OCI-LY7 (cell line): ENCODE results near the gene SEMA6D.

ENCODE experiments used
- EZH2phosphoT487 ChIP-seq: fragments of 200-600 bp; sonication (generic); IDR thresholded peaks from 2 replicates; pipeline ENCODE4 v1.6.1; 2018; ENCODE audit warnings: low read depth, borderline replicate concordance, mild to moderate bottlenecking, mixed run types, antibody characterized with exemption, low read length, moderate library complexity, mixed read lengths
- TF ChIP-seq, protein P1 (sequence below): fragments of 200-600 bp; sonication (generic); conservative IDR thresholded peaks from 2 replicates; pipeline ENCODE4 v1.5.1; 2014; ENCODE audit warnings: mild to moderate bottlenecking, antibody characterized with exemption, low read length, moderate library complexity, mixed read lengths

GRCh38 chr15:47716516-47716915, 789 bp upstream of the SEMA6D start:
- no peak for TF ChIP-seq EZH2phosphoT487
- TF ChIP-seq, protein P1, sequence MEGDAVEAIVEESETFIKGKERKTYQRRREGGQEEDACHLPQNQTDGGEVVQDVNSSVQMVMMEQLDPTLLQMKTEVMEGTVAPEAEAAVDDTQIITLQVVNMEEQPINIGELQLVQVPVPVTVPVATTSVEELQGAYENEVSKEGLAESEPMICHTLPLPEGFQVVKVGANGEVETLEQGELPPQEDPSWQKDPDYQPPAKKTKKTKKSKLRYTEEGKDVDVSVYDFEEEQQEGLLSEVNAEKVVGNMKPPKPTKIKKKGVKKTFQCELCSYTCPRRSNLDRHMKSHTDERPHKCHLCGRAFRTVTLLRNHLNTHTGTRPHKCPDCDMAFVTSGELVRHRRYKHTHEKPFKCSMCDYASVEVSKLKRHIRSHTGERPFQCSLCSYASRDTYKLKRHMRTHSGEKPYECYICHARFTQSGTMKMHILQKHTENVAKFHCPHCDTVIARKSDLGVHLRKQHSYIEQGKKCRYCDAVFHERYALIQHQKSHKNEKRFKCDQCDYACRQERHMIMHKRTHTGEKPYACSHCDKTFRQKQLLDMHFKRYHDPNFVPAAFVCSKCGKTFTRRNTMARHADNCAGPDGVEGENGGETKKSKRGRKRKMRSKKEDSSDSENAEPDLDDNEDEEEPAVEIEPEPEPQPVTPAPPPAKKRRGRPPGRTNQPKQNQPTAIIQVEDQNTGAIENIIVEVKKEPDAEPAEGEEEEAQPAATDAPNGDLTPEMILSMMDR: no peak
